Trophoblast cell (in vitro differentiated cells and primary cell): Measurements from ENCODE around the gene TXNL4A.

Experiments used
- DNase-seq, 2 donors: peaks; one replicate each; pipeline ENCODE4 v3.0.0-alpha.2; 2016
- H2AFZ ChIP-seq: 2 replicates; pipeline ENCODE4 v1.6.1; 2013; ENCODE audit warnings: low read length, moderate library complexity, mild to moderate bottlenecking; ENCODE audit not compliant: insufficient read depth, poor library complexity
- H2AK5ac ChIP-seq: 2 replicates; pipeline ENCODE4 v1.6.1; 2013; ENCODE audit warnings: mild to moderate bottlenecking, low read length
- H2BK120ac ChIP-seq: 2 replicates; pipeline ENCODE4 v1.6.1; 2013; ENCODE audit warnings: low read length, mild to moderate bottlenecking, moderate library complexity; ENCODE audit not compliant: insufficient read depth, poor library complexity
- H2BK12ac ChIP-seq: 2 replicates; pipeline ENCODE4 v1.6.1; 2013; ENCODE audit warnings: mild to moderate bottlenecking, low read length, moderate library complexity
- H2BK5ac ChIP-seq: 2 replicates; pipeline ENCODE4 v1.6.1; 2013; ENCODE audit warnings: low read length, low read depth, moderate library complexity, mild to moderate bottlenecking; ENCODE audit not compliant: poor library complexity
- H3K14ac ChIP-seq: 2 replicates; pipeline ENCODE4 v1.6.1; 2013; ENCODE audit warnings: mild to moderate bottlenecking, low read length
- H3K18ac ChIP-seq: 2 replicates; pipeline ENCODE4 v1.6.1; 2013; ENCODE audit warnings: mild to moderate bottlenecking, low read length
- H3K23ac ChIP-seq: 2 replicates; pipeline ENCODE4 v1.6.1; 2013; ENCODE audit warnings: low read length
- H3K27ac ChIP-seq: 2 replicates; pipeline ENCODE4 v1.5.1; 2013; ENCODE audit warnings: low read depth, mild to moderate bottlenecking, inconsistent platforms, low read length, moderate library complexity
- H3K27me3 ChIP-seq: 2 replicates; pipeline ENCODE4 v1.6.1; 2013; ENCODE audit warnings: inconsistent platforms, mild to moderate bottlenecking, low read length, moderate library complexity; ENCODE audit not compliant: insufficient read depth
- H3K36me3 ChIP-seq, 2 experiments: 1 replicate in 1 of 2; 2 replicates in 1 of 2; pipeline ENCODE4 v1.6.1; 2013; ENCODE audit warnings: low read length in 2 of 2, mild to moderate bottlenecking in 2 of 2, moderate library complexity in 1 of 2; ENCODE audit not compliant: insufficient read depth in 2 of 2, control insufficient read depth in 1 of 2
- H3K4ac ChIP-seq: 2 replicates; pipeline ENCODE4 v1.6.1; 2013; ENCODE audit warnings: low read depth, mild to moderate bottlenecking, low read length, moderate library complexity
- H3K4me1 ChIP-seq, 2 experiments: 1 replicate in 1 of 2; 2 replicates in 1 of 2; pipeline ENCODE4 v1.6.1; 2013; ENCODE audit warnings: low read length in 2 of 2, mild to moderate bottlenecking in 2 of 2, moderate library complexity in 1 of 2; ENCODE audit not compliant: insufficient read depth in 2 of 2, control insufficient read depth in 1 of 2
- H3K4me2 ChIP-seq: 2 replicates; pipeline ENCODE4 v1.6.1; 2013; ENCODE audit warnings: inconsistent platforms, mild to moderate bottlenecking, low read length, moderate library complexity
- H3K4me3 ChIP-seq: 2 replicates; pipeline ENCODE4 v1.5.1; 2013; ENCODE audit warnings: mild to moderate bottlenecking, low read depth, low read length, inconsistent platforms
- H3K79me1 ChIP-seq: one replicate; pipeline ENCODE4 v1.6.1; 2013; ENCODE audit warnings: low read length
- H3K79me2 ChIP-seq: 2 replicates; pipeline ENCODE4 v1.6.1; 2013; ENCODE audit warnings: low read length, mild to moderate bottlenecking; ENCODE audit not compliant: control insufficient read depth, insufficient read depth, poor library complexity
- H3K9ac ChIP-seq: 2 replicates; pipeline ENCODE4 v1.6.1; 2013; ENCODE audit warnings: mild to moderate bottlenecking, low read length
- H3K9me3 ChIP-seq: 2 replicates; pipeline ENCODE4 v1.6.1; 2013; ENCODE audit warnings: low read depth, mild to moderate bottlenecking, control low read depth, inconsistent platforms, low read length; ENCODE audit not compliant: insufficient read depth
- H4K12ac ChIP-seq: 2 replicates; pipeline ENCODE4 v1.6.1; 2013; ENCODE audit warnings: low read depth, mild to moderate bottlenecking, low read length, moderate library complexity
- H4K8ac ChIP-seq: 2 replicates; pipeline ENCODE4 v1.6.1; 2013; ENCODE audit warnings: low read depth, mild to moderate bottlenecking, low read length, moderate library complexity
- H4K91ac ChIP-seq: one replicate; pipeline ENCODE4 v1.6.1; 2013; ENCODE audit warnings: low read depth, mild to moderate bottlenecking, low read length, moderate library complexity
- WGBS: extraction: QIAGEN DNeasy Blood & Tissue Kit; methylation state at CpG from one replicate; pipeline ENCODE4 v1.1.7; 2013; ENCODE audit warnings: missing lambda C conversion rate; ENCODE audit not compliant: insufficient read length, insufficient coverage; ENCODE audit errors: extremely low coverage; 5-methylcytosine and 5-hydroxymethylcytosine counted together

The TXNL4A gene

DNA sequence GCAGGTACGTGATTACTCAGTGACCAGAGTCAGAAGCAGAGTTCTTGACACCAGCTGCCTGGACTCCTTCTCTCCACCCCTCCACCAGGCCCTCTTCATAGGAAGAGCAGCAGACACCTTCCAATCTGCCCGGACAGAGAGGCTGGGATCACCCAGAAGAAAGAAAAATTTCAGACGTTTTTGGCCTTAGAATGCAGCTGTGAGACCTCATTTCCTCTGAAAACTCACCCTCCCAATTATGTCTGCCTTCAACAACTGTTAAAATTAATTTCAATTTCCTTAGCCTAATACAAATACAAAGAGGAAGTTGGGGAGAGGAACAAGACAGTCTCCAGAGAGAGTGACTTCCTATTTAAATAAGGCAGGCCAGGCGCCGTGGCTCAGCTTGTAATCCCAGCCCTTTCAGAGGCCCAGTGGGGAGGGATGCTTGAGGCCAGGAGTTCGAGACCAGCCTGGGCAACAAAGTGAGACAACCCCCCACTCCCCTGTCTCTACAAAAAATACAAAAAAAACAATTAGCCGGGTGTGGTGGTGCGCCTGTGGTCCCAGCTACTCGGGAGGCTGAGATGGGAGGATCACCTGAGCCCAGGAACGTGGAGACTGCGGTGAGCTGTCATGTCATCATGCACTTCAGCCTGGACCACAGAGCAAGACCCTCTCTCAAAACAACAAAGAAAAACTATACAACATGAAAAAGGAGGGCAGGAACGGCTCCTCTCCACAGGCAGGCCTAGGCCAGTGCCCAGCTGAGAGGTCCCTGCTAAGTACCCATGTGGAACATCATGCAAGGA, 38.5 kb downstream of the TXNL4A start:
- DNase-seq: no peak
- no peak overlapping the region for H3K23ac ChIP-seq
- H3K9me3 ChIP-seq: peaks cover 3% of the 10 kb centered on the region
- peaks cover 5% of the 10 kb centered on the region for H3K79me1 ChIP-seq
- H4K8ac ChIP-seq: no peak overlapping the region
- H3K9ac ChIP-seq: no peak overlapping the region
- no peak overlapping the region for H2AK5ac ChIP-seq
- H2BK120ac ChIP-seq: no peak overlapping the region
- no peak overlapping the region for H2BK5ac ChIP-seq
- peaks cover 5 to 7% of the 10 kb centered on the region in 2 experiments for H3K36me3 ChIP-seq
- no CpG with 5 or more reads among the region's 12 CpGs for WGBS
- H3K4me3 ChIP-seq: no peak overlapping the region
- H2AFZ ChIP-seq: no peak overlapping the region
- H3K27ac ChIP-seq: no peak overlapping the region
- H3K79me2 ChIP-seq: peaks cover 7% of the 10 kb centered on the region
- peak overlapping the region; percentile 70 for H3K4me2 ChIP-seq
- no peak overlapping the region for H4K91ac ChIP-seq
- peaks cover 12 to 16% of the 10 kb centered on the region in 2 experiments for H3K4me1 ChIP-seq
- no peak overlapping the region for H4K12ac ChIP-seq
- no peak overlapping the region for H3K4ac ChIP-seq
- no peak overlapping the region for H2BK12ac ChIP-seq
- no peak overlapping the region for H3K18ac ChIP-seq
- H3K27me3 ChIP-seq: peaks cover 9% of the 10 kb centered on the region
- no peak overlapping the region for H3K14ac ChIP-seq

DNA sequence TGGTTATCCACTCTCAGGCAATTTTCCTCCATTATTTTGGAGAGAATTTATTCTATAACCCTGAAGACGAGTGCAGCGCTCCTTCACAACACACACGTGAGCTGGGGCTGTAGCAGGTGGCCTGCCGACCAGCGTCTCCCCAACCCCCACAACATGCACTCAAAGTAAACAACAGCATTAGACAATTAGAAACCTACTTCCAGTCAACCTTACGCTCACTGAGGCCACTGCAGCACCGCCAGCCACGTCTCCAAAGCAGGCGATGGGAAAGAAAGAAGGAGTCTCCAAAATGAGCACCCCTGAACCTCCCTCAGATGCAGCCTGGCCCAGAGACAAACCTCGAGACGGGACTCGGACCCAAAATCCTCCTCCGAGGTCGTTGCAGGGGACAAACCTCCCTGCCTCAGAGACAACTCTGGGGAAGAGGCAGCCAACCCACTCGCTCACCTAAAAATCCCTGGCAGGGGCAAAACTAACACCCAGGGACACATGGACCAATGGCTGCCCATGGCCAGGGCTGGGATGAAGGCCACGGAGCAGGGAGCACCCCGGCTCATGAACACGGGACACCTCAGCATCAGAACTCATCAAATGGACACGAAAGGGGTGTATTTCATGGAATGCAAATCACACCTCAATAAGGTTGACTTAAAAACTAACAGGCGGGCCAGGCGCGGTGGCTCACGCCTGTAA, 39.5 kb downstream of the TXNL4A start:
- no peak overlapping the region for H4K12ac ChIP-seq
- peaks cover 12 to 13% of the 10 kb centered on the region in 2 experiments for H3K4me1 ChIP-seq
- no peak overlapping the region for H4K8ac ChIP-seq
- peaks cover 5% of the 10 kb centered on the region for H3K79me1 ChIP-seq
- H3K14ac ChIP-seq: no peak overlapping the region
- no peak overlapping the region for H2AFZ ChIP-seq
- H3K4me2 ChIP-seq: no peak overlapping the region
- no peak overlapping the region for H2BK12ac ChIP-seq
- no peak overlapping the region for H2BK120ac ChIP-seq
- H3K79me2 ChIP-seq: peaks cover 7% of the 10 kb centered on the region
- peaks cover 9% of the 10 kb centered on the region for H3K27me3 ChIP-seq
- no peak overlapping the region for H3K4ac ChIP-seq
- no peak overlapping the region for H3K27ac ChIP-seq
- no CpG with 5 or more reads among the region's 23 CpGs for WGBS
- H3K9me3 ChIP-seq: peaks cover 3% of the 10 kb centered on the region
- H3K18ac ChIP-seq: no peak overlapping the region
- no peak overlapping the region for H2AK5ac ChIP-seq
- H2BK5ac ChIP-seq: no peak overlapping the region
- no peak overlapping the region for H3K4me3 ChIP-seq
- no peak overlapping the region for H4K91ac ChIP-seq
- H3K36me3 ChIP-seq: peaks cover 5 to 7% of the 10 kb centered on the region in 2 experiments
- H3K23ac ChIP-seq: no peak overlapping the region
- H3K9ac ChIP-seq: no peak overlapping the region
- no peak for DNase-seq

DNA sequence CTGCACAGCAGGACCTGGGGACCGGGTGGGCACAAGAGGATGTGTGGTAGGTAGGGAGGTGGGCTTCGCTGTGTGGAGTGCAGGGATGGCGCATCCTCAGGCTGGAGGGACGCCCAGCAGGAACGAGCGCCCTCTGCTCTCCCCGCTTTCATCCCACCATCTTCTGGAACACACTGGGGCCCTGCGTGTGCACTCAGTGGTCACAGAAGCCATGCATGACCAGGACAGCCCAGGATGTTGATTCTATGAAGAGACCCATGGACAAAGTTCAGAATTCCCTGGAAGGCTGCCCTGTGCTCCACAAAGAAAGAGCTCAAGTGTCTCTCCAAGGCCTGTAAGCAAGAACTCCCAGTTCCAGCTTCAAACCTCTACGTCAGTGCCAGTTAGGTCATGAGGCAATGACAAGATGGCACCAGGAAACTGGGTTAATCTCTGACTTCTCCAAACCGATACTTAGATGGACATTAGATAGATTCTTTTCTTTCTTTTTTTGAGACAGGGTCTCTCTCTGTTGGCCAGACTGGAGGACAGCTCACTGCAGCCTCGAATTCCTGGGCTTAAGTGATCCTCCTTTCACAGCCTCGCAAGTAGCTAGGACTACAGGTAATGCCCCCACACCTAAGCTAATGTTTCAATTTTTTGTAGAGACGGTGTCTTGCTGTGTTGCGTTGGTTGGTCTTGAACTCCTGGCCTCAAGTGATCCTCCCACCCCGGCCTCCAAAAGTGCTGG, 40.3 kb downstream of the TXNL4A start:
- H2BK5ac ChIP-seq: no peak overlapping the region
- no peak overlapping the region for H2AFZ ChIP-seq
- H3K4me1 ChIP-seq: peaks cover 12 to 13% of the 10 kb centered on the region in 2 experiments
- H4K12ac ChIP-seq: no peak overlapping the region
- WGBS: no CpG with 5 or more reads among the region's 15 CpGs
- no peak overlapping the region for H3K9ac ChIP-seq
- H3K9me3 ChIP-seq: peaks cover 3% of the 10 kb centered on the region
- H3K23ac ChIP-seq: no peak overlapping the region
- peaks cover 7% of the 10 kb centered on the region for H3K79me2 ChIP-seq
- peaks cover 8 to 12% of the 10 kb centered on the region in 2 experiments for H3K36me3 ChIP-seq
- no peak overlapping the region for H4K91ac ChIP-seq
- no peak overlapping the region for H3K18ac ChIP-seq
- H3K4ac ChIP-seq: no peak overlapping the region
- H4K8ac ChIP-seq: no peak overlapping the region
- H3K14ac ChIP-seq: no peak overlapping the region
- H2BK120ac ChIP-seq: no peak overlapping the region
- no peak overlapping the region for H3K27ac ChIP-seq
- DNase-seq: no peak
- no peak overlapping the region for H3K4me2 ChIP-seq
- H2BK12ac ChIP-seq: no peak overlapping the region
- H3K27me3 ChIP-seq: peaks cover 7% of the 10 kb centered on the region
- no peak overlapping the region for H2AK5ac ChIP-seq
- no peak overlapping the region for H3K4me3 ChIP-seq
- peaks cover 5% of the 10 kb centered on the region for H3K79me1 ChIP-seq

DNA sequence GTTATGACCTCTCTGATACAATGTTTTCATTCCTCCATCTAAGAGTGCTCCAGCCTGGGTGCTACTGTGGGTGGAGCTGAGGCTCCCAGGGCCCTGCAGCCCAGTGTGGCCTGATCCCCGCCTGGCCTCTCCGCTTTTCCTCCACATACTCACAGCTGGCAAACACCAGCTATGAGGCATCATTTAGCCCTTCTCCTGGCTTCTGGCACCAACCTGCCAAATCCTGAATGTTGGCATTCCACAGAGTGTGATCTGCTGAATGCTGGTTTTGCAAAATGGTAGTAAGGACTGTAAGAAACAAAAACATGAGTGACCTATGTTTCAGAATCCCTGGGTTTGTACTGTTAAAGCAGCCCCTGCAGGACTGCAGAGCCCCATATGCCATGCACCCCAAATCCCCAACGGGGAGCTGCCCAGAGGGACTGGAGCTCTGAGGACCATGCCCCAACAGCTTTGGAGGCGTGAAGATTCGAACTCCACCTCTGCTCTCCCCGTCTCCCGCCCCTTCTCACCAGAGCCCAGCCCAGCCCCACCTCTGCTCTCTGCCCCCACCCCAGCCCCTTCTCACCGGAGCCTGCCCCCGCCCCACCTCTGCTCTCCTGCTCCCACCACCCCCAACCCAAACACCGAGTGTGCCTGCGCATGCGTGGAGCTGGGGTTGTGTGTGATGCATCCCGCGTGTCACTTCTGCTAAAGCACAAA, 41.2 kb downstream of the TXNL4A start:
- no CpG with 5 or more reads among the region's 14 CpGs for WGBS

More for the DNA sequence above, 41.2 kb downstream of the TXNL4A start:
- H2AFZ ChIP-seq: no peak overlapping the region
- no peak overlapping the region for H3K18ac ChIP-seq
- H4K8ac ChIP-seq: no peak overlapping the region
- no peak overlapping the region for H3K27ac ChIP-seq
- H3K79me2 ChIP-seq: peaks cover 7% of the 10 kb centered on the region
- DNase-seq: peak; percentile 83 to 90
- H3K36me3 ChIP-seq: peaks cover 12 to 16% of the 10 kb centered on the region in 2 experiments
- no peak overlapping the region for H3K9ac ChIP-seq
- peaks cover 5% of the 10 kb centered on the region for H3K79me1 ChIP-seq
- no peak overlapping the region for H3K23ac ChIP-seq
- H3K4ac ChIP-seq: no peak overlapping the region
- no peak overlapping the region for H3K4me2 ChIP-seq
- H2BK120ac ChIP-seq: no peak overlapping the region
- H2AK5ac ChIP-seq: no peak overlapping the region
- H2BK5ac ChIP-seq: no peak overlapping the region
- peaks cover 5% of the 10 kb centered on the region for H3K27me3 ChIP-seq
- H4K91ac ChIP-seq: no peak overlapping the region
- peaks cover 9 to 11% of the 10 kb centered on the region in 2 experiments for H3K4me1 ChIP-seq
- no peak overlapping the region for H3K14ac ChIP-seq
- H3K9me3 ChIP-seq: peaks cover 2% of the 10 kb centered on the region
- no peak overlapping the region for H2BK12ac ChIP-seq
- H4K12ac ChIP-seq: no peak overlapping the region
- H3K4me3 ChIP-seq: no peak overlapping the region
